Measurements from ENCODE around the gene PHOX2B. TPM values are rescaled to one million over a fixed set of nuclear protein-coding genes. Genes with fewer than 3 reads are reported as not detected.

PHOX2B gene
- total RNA-seq: not detected
- long read RNA-seq: 0 reads

DNA sequence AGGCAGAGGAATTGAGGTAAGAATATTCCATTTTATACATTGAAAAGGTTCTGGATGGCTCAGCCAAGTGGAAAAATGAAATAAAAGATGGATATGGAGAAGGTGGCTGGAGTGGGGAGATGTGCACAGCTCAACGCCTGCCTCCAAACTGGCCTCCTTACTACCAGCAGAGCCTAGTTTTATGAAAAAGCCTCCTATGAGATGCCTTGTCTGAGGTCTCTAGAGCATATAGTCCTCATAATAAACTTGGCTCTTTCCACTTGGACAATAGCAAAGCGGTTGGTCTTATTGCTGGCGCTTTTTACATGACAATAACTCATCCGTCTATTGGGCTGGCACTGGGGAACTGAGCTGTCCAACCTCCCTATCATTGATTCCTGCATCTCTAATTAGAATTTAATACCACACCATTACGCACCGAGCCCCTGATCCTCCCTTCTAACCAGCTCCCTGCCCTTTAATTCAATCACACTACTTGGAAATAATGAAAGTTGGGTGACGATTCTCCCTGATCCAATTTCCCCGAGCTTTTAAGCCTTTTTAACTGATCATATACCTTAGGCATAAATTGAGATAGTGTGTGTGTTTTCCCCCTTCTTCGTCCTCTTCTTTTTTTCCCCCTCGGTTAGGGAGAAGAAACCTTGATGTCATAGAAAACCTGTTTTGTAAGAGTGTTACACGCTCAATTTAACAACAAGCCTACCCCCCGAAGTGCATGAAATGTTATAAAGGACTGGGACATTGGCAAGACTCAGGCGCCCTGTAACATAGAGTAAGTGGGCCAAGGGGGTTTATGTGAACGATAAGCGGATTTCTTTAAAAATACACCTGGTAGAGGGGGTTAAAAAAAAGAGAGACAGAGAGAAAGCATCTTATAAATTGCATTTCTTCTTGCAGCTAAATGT lies at the start of gene PHOX2B:
TSS of gene PHOX2B (minus strand) at position 155 of the 905 bp plus-strand sequence. CDS start at position 40, 115 bp downstream.
- Histone ChIP-seq H3K27me3 (peaks cover 18 to 53% of the 10 kb centered on the region in 2 donors), H3K36me3 (no peaks in the 10 kb centered on the region), H3K27ac (no peak within 1 kb of the TSS), H3K4me3 (no peak within 1 kb of the TSS), H3K9me3 (no peaks in the 10 kb centered on the region), H3K4me1 (no peaks in the 10 kb centered on the region)
- no peak for DNase-seq
- 3% methylated on average over 15 of the region's 15 CpGs for WGBS (ENCODE audit: insufficient coverage, low coverage, low lambda C conversion rate, missing lambda C conversion rate)
- no peak for TF ChIP-seq POLR2A (IDR thresholded peaks at IDR 0.05)
- TF ChIP-seq, protein P1, sequence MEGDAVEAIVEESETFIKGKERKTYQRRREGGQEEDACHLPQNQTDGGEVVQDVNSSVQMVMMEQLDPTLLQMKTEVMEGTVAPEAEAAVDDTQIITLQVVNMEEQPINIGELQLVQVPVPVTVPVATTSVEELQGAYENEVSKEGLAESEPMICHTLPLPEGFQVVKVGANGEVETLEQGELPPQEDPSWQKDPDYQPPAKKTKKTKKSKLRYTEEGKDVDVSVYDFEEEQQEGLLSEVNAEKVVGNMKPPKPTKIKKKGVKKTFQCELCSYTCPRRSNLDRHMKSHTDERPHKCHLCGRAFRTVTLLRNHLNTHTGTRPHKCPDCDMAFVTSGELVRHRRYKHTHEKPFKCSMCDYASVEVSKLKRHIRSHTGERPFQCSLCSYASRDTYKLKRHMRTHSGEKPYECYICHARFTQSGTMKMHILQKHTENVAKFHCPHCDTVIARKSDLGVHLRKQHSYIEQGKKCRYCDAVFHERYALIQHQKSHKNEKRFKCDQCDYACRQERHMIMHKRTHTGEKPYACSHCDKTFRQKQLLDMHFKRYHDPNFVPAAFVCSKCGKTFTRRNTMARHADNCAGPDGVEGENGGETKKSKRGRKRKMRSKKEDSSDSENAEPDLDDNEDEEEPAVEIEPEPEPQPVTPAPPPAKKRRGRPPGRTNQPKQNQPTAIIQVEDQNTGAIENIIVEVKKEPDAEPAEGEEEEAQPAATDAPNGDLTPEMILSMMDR (IDR thresholded peaks at IDR 0.05): no peak
- intact Hi-C loops (cut with DNase I): no loop called here
- ATAC-seq: no peak

DNA sequence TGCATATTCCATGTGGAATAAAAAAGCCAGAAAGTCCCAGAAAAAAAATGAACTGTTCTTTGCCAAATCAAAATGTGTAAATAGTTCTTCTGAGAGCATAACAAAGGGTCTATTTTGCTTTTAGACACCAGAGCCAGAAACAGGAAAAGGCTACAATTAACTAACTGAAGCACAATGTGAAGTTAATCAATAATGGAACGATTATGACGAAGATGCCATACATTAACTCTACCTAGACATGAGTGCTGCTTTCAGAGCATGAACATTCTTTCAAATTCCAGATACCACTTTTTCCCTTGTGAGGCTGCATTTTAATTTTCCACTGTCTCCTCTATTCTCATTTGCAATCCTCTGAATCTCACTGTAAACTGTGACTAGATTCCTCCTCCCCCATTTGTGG lies 48.7 kb upstream of the PHOX2B start:
- Histone ChIP-seq H3K4me3 (no peak overlapping the region), H3K4me1 (no peaks in the 10 kb centered on the region), H3K9me3 (no peaks in the 10 kb centered on the region), H3K27me3 (no peaks in the 10 kb centered on the region), H3K27ac (no peak overlapping the region), H3K36me3 (no peaks in the 10 kb centered on the region)
- ATAC-seq: no peak
- intact Hi-C loops (cut with DNase I): no loop called here
- TF ChIP-seq POLR2A (IDR thresholded peaks at IDR 0.05): no peak
- TF ChIP-seq, protein P1 (IDR thresholded peaks at IDR 0.05): no peak
- 38% methylated on average over 2 of the region's 2 CpGs for WGBS (ENCODE audit: insufficient coverage, low coverage, low lambda C conversion rate, missing lambda C conversion rate)
- DNase-seq: no peak

DNA sequence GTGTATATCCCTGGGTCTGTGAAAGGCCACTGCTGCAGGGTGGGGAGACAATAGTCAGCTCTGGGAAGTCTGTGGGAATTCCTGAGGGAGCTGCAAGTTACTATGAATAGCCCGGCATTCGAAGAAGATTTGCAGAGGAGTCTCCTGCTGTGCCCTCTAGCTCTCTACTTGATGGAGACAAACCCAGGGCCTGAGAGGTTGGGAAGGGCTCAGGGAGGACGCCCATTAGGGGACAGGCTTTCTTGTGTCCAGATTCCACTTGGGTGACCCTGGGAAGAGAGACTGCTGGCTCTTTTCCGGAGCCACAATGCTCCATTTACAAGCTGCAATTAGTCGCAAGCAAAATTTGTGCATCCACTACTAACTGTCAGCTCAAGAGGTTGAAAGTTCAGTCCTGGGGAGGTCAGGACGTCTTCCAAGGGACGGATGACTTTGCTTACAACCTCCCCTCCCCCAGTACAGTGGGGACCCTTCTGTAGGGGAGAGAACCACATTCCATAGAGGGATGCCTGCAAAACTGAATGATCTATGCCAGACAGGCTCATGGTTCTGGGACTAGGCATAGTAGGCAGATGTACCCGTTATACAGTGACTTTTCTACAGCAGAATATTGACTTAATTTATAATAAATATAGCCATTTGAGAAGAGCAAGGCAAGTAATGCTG lies 48.2 kb upstream of the PHOX2B start:
- Histone ChIP-seq H3K27me3 (no peaks in the 10 kb centered on the region), H3K4me1 (no peaks in the 10 kb centered on the region), H3K4me3 (no peak overlapping the region), H3K36me3 (no peaks in the 10 kb centered on the region), H3K27ac (no peak overlapping the region), H3K9me3 (no peaks in the 10 kb centered on the region)
- intact Hi-C loops (cut with DNase I): no loop called here
- DNase-seq (no peak), ATAC-seq (no peak)
- TF ChIP-seq POLR2A (IDR thresholded peaks at IDR 0.05): no peak
- TF ChIP-seq, protein P1 (IDR thresholded peaks at IDR 0.05): no peak
- WGBS (ENCODE audit: insufficient coverage, low coverage, low lambda C conversion rate, missing lambda C conversion rate): 0% methylated on average over 2 of the region's 8 CpGs

- 20% methylated on average over 2 of the region's 2 CpGs for WGBS (ENCODE audit: insufficient coverage, low coverage, low lambda C conversion rate, missing lambda C conversion rate)
- H3K27ac ChIP-seq: no peak overlapping the region
- intact Hi-C loops (cut with DNase I): no loop called here
These were observed 47.4 kb upstream of the PHOX2B start for GRCh38 chr4:41795796-41796385.

More at GRCh38 chr4:41795796-41796385, 47.4 kb upstream of the PHOX2B start:
- TF ChIP-seq POLR2A (IDR thresholded peaks at IDR 0.05): no peak
- TF ChIP-seq, protein P1 (IDR thresholded peaks at IDR 0.05): no peak
- Histone ChIP-seq H3K4me3 (no peak overlapping the region), H3K4me1 (no peaks in the 10 kb centered on the region), H3K27me3 (no peaks in the 10 kb centered on the region), H3K9me3 (no peaks in the 10 kb centered on the region), H3K36me3 (no peaks in the 10 kb centered on the region)
- DNase-seq (no peak), ATAC-seq (no peak)
